NT2/D1 (cell line): Measurements from ENCODE around the gene OR14I1.

Experiments
- DNase-seq: peaks from one replicate; pipeline ENCODE4 v3.0.0-alpha.2; 2011; ENCODE audit warnings: low read depth, low spot score
- H3K27me3 ChIP-seq: 2 replicates; pipeline ENCODE4 v1.6.0; 2011; ENCODE audit warnings: mild to moderate bottlenecking; ENCODE audit not compliant: insufficient read length, insufficient read depth
- H3K36me3 ChIP-seq: 2 replicates; pipeline ENCODE4 v1.6.1; 2011; ENCODE audit warnings: mild to moderate bottlenecking, low read length, mixed read lengths; ENCODE audit not compliant: insufficient read depth, insufficient read length
- H3K4me1 ChIP-seq: 2 replicates; pipeline ENCODE4 v1.5.1; 2011; ENCODE audit not compliant: insufficient read depth, insufficient read length
- H3K4me3 ChIP-seq: 2 replicates; pipeline ENCODE4 v1.5.1; 2011; ENCODE audit warnings: low read depth; ENCODE audit not compliant: insufficient read length
- H3K9ac ChIP-seq: 2 replicates; pipeline ENCODE4 v1.6.0; 2011; ENCODE audit warnings: low read depth; ENCODE audit not compliant: insufficient read length
- H3K9me3 ChIP-seq: 2 replicates; pipeline ENCODE4 v1.5.1; 2011; ENCODE audit warnings: mild to moderate bottlenecking, low read length; ENCODE audit not compliant: insufficient read depth
- SUZ12 ChIP-seq: IDR thresholded peaks from 2 replicates; pipeline ENCODE4 v1.6.1; 2011; ENCODE audit not compliant: insufficient read length, insufficient read depth; ENCODE audit errors: extremely low read depth
- YY1 ChIP-seq: IDR thresholded peaks from 2 replicates; pipeline ENCODE4 v1.6.1; 2011; ENCODE audit not compliant: insufficient read length, insufficient read depth
- ZNF274 ChIP-seq: IDR thresholded peaks from 2 replicates; pipeline ENCODE4 v1.6.1; 2011; ENCODE audit warnings: mild to moderate bottlenecking, low read depth, low read length

Gene OR14I1

GRCh38 chr1:248702714-248703113 lies at the start of gene OR14I1:
TSS of gene OR14I1 (minus strand) at chr1:248702766.
- Histone ChIP-seq H3K4me1 (no peaks in the 10 kb centered on the region), H3K4me3 (no peak within 1 kb of the TSS), H3K9me3 (peaks cover 17% of the 10 kb centered on the region; the same call in 1 of the 2 replicates), H3K9ac (no peak within 1 kb of the TSS), H3K27me3 (no peaks in the 10 kb centered on the region), H3K36me3 (no peaks in the 10 kb centered on the region)
- no peak for DNase-seq
- TF ChIP-seq ZNF274 (no peak), YY1 (no peak), SUZ12 (no peak)

- Histone ChIP-seq H3K4me1 (no peaks in the 10 kb centered on the region), H3K27me3 (no peaks in the 10 kb centered on the region), H3K36me3 (no peaks in the 10 kb centered on the region), H3K9me3 (peaks cover 12% of the 10 kb centered on the region; the same call in 1 of the 2 replicates), H3K4me3 (no peak overlapping the region), H3K9ac (no peak overlapping the region)
- DNase-seq = no peak
- no peak for TF ChIP-seq ZNF274
- no peak for TF ChIP-seq YY1
- TF ChIP-seq SUZ12 = no peak
Measured at GRCh38 chr1:248751635-248752034, 49.1 kb upstream of the OR14I1 start.

GRCh38 chr1:248751142-248751541 lies 48.6 kb upstream of the OR14I1 start:
- Histone ChIP-seq H3K36me3 (no peaks in the 10 kb centered on the region), H3K9ac (no peak overlapping the region), H3K4me1 (no peaks in the 10 kb centered on the region), H3K4me3 (no peak overlapping the region), H3K27me3 (no peaks in the 10 kb centered on the region), H3K9me3 (peaks cover 12% of the 10 kb centered on the region; the same call in 1 of the 2 replicates)
- no peak for DNase-seq
- TF ChIP-seq YY1 = no peak
- no peak for TF ChIP-seq ZNF274
- TF ChIP-seq SUZ12 = no peak

GRCh38 chr1:248750496-248750895 lies 47.9 kb upstream of the OR14I1 start:
- no peak for DNase-seq
- Histone ChIP-seq H3K4me1 (no peaks in the 10 kb centered on the region), H3K27me3 (no peaks in the 10 kb centered on the region), H3K9ac (no peak overlapping the region), H3K36me3 (no peaks in the 10 kb centered on the region), H3K4me3 (no peak overlapping the region), H3K9me3 (peaks cover 12% of the 10 kb centered on the region; the same call in 1 of the 2 replicates)
- TF ChIP-seq ZNF274 = no peak
- TF ChIP-seq SUZ12 = no peak
- no peak for TF ChIP-seq YY1

- no peaks in the 10 kb centered on the region for H3K36me3 ChIP-seq
- H3K4me3 ChIP-seq = no peak overlapping the region
- TF ChIP-seq YY1 (no peak), SUZ12 (no peak), ZNF274 (no peak)
- no peaks in the 10 kb centered on the region for H3K27me3 ChIP-seq
- H3K4me1 ChIP-seq = no peaks in the 10 kb centered on the region
- DNase-seq = no peak
- H3K9me3 ChIP-seq = 0 out of 2 replicates have a peak, but pooled peaks cover 5% of the 10 kb centered on the region
- H3K9ac ChIP-seq = no peak overlapping the region
Measured at GRCh38 chr1:248748211-248748610, 45.6 kb upstream of the OR14I1 start.

- no peaks in the 10 kb centered on the region; the same call in 1 of the 2 replicates for H3K9me3 ChIP-seq
- TF ChIP-seq SUZ12 (no peak), YY1 (no peak), ZNF274 (no peak)
- no peak overlapping the region for H3K4me3 ChIP-seq
- H3K36me3 ChIP-seq = no peaks in the 10 kb centered on the region
- no peak overlapping the region for H3K9ac ChIP-seq
- DNase-seq = no peak
- H3K4me1 ChIP-seq = no peaks in the 10 kb centered on the region
- H3K27me3 ChIP-seq = no peaks in the 10 kb centered on the region
Measured at GRCh38 chr1:248740876-248741275, 38.3 kb upstream of the OR14I1 start.

- H3K4me3 ChIP-seq = no peak overlapping the region
- no peaks in the 10 kb centered on the region for H3K36me3 ChIP-seq
- no peaks in the 10 kb centered on the region for H3K4me1 ChIP-seq
- DNase-seq = no peak
- H3K27me3 ChIP-seq = no peaks in the 10 kb centered on the region
- TF ChIP-seq SUZ12 (no peak), YY1 (no peak), ZNF274 (no peak)
- no peaks in the 10 kb centered on the region; the same call in 1 of the 2 replicates for H3K9me3 ChIP-seq
- no peak overlapping the region for H3K9ac ChIP-seq
Measured at GRCh38 chr1:248739572-248740205, 37.1 kb upstream of the OR14I1 start.
